HG03520 (cell line): ENCODE results near the gene C4A.
"Not testable (repeated sequence)": the region's sequence is repeated elsewhere in the genome, so short reads cannot be mapped to it uniquely, and the experiment has no call there.

ENCODE experiments used
- ATAC-seq: cut with Tn5 transposase; IDR thresholded peaks from one replicate; pipeline ENCODE4 v1.9.1; 2021; ENCODE audit warnings: mild to moderate bottlenecking, moderate library complexity; ENCODE audit not compliant: unreplicated experiment

Gene C4A

GRCh38 chr6:32047539-32047854 is 65.6 kb downstream of the C4A start:
- ATAC-seq = no peak

- ATAC-seq = no peak
Observed at GRCh38 chr6:32047855-32048766, 66.3 kb downstream of the C4A start.

- ATAC-seq = not testable (repeated sequence)
Observed at GRCh38 chr6:32049149-32049548, 67.3 kb downstream of the C4A start.

DNA sequence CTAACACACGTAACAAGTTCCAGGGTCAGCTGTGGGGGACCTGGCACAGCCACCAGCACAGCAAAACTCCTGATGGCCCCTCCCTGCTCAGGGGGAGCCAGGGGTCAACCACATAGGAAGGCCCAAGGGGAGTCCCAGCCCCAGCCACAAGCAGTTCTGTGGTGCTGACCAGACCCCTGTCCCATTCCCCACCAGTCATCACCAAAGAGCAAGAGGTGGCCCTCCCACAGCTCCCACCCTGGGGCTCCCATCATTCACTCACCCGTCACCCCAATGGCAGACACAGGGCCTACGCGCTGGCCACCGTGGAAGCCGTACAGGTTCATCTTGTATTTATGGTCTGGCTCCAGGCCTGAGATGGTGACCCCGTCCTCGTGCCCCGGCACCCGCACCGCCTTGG is 67.9 kb downstream of the C4A start:
- not testable (repeated sequence) for ATAC-seq

DNA sequence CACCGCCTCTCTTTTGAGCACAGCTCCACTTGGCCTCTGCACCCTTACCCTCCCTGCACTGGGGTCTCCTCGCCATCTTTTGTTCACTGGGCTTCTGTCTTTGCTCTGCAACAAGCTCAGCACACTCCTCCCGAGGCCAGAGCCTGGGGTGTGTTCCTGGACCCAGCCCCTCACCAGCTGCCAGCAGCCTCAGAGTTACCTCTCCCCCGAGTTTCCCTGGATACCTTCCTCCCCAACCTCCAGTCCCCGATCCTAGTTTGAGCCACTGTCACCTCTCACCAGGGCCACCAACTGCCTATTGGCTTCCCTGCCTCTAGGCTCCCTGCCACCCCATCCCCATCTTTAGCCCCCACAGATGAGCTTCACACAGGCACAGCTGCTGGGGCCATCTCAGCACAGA is 68.7 kb downstream of the C4A start:
- no peak for ATAC-seq
